Stromal cell of bone marrow (primary cell): Measurements from ENCODE around the gene IL17REL.
A peak's percentile ranks its signal among the peaks of the same experiment; 100 is the strongest.

Experiments
- DNase-seq: peaks from one replicate; pipeline ENCODE4 v3.0.0-alpha.2; 2012; ENCODE audit warnings: low read depth

Gene IL17REL

DNA sequence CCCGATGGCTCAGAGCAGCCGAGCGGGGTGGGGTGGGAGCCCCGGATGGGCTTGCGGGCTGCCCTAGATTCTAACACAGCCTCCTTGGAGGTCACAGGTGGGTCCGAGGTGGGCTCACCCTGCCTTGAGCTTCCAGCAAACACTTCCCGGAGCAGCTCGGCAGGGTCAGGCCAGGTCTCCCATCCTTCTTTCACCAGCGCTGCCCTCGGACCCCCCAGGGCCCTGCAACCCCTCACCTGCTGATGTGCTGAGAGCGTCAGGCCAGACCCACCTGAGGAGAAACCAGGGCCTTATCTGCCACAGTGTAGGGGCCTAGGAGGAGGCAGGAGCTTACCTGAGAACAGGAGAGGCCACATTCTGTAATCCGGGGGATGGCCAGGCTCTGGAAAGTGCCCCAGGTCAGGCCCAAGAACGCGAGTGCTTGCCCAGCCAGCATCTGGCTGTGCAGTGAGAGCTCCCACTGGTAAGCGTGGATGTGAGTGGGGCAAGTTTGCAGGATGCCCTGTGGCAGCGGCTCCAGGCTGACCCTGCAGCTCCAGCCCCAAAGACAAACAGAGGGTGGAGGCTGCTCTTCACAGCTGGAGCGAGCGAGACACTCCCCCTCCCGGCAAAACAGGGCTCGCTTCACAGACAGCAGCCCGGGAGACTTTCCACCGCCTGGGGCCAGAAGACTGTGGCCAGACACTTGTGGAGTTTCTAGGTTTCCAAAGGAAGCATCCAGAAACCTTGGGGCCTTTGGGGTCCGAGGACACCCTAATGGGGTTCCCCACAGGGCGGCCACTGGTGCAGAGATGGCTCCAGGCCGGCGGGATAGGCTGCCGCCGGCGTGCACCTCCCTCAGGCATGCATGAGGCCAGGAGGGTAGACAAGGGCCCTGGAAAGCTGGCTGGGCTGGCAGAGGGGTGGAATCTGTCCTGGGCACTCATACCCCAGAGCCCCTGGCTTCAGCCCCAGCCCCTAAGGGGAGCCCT is at the start of gene IL17REL:
Gene IL17REL (minus strand): TSS at position 555 of the 971 bp plus-strand sequence. CDS start 119 bp downstream, at position 436.
- peak; percentile 2 for DNase-seq

DNA sequence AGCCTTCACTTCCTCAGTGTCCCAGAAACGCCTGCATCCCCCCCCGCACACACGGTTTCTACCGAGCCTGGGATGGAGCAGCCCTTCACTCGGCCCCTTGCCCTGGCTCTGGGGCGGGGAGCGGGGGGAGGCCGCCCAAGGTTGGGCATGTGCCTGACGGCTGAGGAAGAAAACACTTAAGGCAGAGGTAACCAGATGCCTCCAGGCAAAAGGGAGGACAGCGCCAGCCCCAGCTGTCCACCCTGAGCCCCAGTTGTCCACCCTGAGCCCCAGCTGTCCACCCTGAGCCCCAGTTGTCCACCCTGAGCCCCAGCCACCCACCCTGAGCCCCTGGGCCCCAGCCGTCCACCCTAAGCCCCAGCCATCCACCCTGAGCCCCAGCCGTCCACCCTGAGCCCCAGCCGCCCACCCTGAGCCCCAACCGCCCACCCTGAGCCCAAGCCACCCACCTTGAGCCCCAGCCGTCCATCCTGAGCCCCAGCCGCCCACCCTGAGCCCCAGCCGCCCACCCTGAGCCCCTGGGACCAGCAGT is 49.3 kb upstream of the IL17REL start:
- DNase-seq: no peak

DNA sequence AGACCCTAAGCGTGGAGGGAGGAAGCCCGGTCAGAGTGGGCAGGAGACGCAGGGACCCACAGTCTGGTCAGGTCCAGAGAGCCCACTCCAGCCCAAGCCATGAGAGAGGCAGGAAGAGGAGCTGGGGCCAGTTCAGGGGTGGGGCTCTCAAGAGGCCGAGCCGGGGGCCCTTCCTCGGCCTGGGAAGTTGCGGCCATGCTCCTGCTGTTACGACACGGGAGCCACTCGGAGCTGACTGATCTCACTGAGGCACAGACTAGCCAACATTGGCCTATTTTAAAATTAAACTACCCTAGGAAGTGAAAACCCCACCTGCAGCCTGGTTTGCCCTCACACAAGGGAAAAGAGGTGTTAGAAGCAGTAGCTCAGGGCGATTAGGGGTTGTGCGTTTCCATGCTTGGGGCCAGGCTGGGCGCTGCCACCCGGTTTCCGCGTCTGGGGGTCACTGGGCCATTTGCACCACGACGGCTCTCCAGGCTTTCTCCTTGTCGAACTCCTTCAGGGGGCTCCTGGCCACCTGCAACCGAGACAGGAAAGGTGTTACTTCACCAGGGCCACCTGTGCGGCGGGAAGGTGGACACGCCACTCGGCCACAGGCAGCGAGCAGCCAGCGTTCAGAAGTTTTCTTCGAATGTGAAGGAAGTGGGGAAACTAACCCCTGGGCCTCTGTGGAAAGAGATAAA is 48.7 kb upstream of the IL17REL start:
- DNase-seq: no peak

DNA sequence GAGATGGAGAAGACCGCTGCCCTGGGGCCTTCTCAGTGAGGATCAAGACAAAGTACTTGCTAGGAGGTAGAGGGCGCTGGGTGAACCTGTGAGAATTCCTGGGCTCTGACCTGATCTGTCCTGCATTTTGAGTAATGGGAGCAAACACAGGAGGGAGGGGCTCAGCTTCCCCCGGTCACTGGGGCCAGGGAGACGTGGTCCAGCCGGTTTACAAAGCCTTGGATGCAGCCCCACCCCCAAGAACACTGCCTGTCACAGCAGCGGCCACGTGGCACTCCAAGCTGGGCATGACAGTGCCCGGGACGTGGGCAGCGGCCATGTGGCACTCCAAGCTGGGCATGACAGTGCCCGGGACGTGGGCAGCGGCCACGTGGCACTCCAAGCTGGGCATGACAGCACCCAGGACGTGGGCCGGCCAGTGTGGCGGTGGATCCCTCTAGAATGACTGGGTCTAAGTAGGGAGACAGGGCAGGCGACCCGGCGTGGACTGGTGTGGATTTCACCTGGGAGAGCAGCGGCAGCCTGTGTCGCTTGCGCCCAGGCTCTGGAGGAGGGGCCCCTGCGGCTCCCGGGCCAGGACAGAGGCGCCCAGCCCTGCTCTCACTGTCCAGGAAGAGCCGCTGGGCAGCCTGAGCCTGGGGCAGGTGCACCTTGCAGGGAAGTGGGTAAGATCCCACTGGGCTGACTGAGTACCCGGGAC is 48.0 kb upstream of the IL17REL start:
- DNase-seq: no peak

DNA sequence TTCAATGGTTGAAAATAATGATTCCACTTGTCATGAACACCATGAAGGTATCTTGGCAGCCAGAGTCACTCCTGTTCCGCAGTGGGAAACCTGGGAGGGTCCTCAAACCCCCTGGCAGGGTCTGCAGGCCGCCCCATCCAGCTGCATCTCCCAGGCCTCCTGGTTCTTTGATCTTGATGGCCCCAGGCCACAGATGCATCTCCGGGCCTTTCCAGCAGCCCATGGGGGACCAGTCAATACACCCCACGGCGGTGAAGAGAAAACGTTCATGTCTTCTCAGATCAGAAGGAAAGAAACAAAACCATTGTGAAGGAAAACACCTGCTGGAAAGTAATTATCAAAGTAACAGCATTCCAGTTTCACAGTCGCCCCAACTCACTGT is 47.3 kb upstream of the IL17REL start:
- no peak for DNase-seq

DNA sequence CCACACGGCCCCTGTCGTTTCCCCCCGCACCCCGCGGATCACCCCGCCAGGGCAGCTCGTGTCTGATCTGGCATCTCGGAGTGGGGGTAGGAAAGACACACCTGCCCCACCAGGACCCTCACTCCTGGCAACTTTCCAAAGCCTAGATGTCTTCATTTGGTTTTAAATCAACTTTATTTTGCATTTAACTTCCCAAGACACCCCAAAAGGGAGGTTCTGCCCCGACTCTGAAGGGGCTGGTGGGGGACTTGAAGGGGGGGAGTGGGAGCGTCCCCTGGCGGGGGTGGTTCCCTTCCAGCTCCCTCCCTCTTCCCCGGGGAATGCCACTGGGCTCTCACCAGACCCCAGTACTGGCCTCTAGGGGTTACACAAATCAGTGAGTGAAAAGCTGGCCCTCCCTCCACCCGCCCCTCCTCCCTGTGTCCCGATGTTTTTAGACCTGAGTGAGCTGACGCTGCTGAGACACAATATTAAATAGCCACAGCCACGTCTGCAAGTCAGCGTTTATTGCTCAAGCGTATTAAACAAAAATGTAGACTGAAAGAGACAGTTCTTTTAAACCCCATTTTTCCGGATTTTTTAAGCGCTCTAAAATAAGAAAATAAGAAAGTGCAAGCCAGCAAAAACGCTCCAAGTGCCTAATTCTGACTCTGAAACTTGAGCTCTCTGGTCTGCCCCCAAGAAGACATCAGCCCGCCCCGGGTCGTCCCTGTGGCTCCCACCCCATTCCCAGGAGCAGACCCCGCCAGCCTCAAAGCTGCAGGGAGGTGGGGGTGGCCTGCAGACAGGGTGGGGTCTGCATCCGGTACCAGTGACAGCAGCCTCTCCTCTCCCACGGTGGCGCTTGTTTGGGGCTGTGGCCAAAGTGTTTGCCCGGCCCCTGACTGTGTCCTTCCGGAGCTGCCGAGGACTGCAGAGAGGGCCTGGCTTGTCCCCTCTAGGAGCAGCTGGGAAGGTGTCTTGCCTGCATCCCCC is 46.6 kb upstream of the IL17REL start:
- DNase-seq: peak; percentile 4

DNA sequence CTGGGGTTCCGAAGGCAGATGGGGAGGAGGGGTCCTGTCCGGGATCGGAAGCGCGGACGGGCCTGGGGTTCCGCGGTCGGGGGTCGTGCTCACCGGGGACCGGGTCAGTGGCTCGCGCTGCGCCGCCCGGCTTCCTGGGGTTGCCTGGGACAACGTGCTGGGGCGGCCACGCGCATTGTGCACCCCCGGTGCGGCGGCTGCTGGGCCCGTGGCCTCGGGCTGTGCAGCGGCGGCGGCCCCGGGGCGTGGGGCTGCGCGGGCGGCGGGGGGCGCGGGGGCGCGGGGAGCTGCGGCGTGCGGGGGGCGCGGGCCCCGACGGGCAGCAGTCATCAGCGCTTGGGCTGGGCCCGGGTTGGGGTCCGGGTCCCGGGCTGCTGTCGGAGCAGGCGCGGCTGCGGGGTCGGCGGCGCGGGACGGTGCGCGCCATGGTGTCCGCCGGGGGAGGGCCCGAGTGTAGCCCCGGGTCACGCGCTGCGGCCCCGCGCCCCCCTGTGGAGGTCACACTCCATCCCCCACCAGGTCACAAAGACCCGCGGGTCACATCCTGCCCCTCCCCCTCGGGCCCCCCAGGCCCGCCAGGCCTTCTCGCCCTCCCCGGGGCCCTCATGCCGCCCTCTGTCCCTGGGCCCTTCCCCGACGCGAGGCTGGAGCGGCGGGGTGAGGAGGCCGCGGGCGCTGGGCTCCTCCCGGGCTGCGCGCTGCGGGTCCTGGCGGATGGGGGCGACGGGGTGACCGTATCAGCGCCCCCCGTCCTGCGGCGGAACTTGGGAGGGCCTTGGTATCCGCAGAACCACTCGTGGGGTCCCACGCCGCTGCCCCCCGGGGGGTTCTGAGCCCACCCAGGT is 45.7 kb upstream of the IL17REL start, which contains the start of gene TTLL8:
Gene TTLL8 (minus strand): TSS at position 238 of the 845 bp plus-strand sequence.
- no peak for DNase-seq

DNA sequence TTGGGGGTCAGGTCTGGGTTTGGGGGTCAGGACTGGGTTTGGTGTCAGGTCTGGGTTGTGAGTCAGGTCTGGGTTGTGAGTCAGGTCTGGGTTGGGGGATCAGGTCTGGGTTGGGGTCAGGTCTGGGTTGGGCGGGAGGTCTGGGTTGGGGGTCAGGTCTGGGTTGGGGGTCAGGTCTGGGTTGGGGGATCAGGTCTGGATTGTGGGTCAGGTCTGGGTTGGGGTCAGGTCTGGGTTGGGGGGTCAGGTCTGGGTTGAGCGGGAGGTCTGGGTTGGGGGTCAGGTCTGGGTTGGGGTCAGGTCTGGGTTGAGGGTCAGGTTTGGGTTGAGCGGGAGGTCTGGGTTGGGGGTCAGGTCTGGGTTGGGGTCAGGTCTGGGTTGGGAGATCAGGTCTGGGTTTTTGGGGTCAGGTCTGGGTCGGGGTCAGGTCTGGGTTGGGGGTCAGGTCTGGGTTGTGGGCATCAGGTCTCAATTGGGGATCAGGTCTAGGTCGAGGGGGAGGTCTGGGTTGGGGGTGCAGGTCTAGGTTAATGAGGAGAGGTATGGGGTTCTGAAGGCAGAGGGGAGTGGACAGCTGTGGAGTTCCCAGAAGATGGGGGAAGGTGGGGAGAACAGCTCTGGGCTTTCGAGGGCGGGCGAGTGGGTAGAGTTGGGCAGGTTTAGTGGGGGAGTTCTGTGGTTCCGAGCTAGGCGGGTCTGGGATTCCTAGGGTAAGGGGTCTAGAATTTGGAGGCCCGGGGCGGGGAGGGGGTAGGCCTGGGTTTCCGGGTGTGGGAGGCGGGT is 44.9 kb upstream of the IL17REL start:
- DNase-seq: no peak

DNA sequence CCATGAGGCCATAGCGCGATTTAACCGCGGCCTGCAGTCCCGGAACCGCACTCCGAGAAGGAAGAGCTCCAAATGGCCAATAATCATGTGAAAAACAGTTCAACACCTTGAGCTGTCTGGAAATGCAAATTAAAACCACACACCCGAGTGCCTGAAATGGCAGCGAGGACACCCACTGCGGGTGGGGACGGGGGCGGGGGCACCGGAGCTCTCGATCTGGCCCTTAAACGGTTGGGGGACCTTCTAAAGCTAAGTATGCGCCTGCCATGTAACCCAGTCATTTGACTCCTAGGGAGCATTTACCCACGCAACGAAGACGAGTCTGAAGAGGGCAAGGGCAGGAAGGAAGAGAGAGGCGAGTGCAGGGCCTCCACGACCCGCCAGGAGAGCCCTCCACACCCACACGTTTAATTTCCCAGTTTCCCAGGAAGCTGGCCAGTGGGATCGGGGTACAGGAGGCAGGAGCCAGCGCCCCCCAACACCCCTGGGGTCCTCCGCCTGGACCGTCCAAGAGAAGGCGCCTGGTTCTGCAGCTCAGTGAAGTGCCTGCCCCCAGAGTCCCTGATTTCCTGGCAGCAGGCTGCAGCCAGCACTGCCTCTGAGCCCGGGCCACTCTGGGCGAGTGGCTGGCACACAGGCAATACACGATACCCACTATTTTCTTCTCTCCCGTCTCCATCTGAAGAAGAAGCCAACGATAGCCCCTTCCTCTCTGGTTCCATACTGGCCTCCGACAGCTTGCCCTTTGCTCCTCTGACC is 43.8 kb upstream of the IL17REL start:
- no peak for DNase-seq

DNA sequence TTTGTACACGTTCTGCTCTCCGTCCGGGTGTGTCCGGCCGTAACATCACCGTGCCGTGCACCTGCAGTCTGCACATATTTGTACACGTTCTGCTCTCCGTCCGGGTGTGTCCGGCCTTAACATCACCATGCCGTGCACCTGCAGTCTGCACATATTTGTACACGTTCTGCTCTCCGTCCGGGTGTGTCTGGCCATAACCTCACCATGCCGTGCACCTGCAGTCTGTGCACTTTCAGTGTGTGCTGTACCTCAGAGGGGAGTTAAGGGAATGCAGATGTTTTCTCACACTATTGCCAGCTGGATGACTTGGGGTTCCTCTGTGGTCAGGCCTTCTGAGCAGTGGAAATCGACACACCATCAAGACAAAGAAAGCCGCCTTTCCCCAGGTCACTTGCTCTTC is 41.3 kb upstream of the IL17REL start:
- DNase-seq: no peak

DNA sequence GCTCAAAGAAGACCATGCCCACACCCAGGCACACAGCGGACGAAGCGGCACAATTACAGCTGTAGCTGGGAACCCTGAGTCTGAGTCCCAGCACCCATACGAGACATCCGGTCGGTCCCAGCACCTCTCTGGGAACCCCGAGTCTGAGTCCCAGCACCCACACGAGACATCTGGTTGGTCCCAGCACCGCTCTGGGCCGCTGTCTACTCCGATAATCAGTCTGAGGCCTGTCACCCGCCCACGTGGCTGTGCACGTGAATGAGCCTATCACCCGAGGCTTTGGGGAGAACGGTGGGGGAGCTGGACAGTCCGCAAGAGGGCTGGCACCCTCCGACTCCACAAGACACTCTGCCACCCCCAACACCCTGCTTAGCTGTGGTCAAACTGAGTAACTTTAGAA is 39.4 kb upstream of the IL17REL start:
- no peak for DNase-seq

DNA sequence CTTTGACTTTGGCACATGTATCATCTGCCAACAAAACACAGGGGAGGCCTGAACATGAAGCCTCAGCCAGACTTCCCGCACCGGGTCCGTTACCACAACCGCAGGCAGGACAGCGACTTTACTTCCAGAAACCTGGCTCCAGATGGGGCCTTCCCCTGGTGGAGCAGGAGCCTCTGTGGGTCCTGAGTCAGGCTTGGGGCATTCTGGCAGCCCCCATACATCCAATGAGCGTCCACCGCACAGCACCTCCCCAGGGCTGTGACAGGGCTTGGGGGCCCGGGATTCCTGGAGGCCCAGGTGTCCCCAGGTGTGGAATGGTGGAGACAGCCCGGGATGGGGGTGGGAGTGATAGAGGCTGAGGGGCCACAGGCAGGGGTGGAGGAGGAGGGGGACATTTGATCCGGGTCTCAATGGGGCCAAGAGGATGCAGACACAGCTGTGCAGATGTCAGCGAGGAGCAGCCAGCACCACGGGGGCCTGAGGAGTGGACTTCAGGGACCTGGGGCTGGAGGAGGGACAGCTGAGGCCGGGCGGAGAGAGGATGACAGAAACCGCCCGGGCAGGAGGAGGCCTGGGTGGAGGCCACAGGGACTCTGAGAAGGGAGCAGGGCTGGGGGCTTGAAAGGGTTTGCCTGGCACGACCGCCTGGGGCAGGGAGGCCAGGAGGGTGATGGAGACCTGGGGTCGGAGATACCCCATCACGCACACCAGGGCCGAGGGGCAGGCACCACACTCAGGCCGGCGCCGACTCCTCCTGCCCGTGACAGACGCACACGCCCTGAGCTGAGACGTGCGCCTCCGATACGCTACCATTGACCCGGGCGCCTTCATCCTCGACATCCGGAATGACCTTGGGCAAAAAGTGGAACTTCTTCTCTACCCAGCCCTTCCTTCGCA is 37.0 kb upstream of the IL17REL start:
- no peak for DNase-seq

DNA sequence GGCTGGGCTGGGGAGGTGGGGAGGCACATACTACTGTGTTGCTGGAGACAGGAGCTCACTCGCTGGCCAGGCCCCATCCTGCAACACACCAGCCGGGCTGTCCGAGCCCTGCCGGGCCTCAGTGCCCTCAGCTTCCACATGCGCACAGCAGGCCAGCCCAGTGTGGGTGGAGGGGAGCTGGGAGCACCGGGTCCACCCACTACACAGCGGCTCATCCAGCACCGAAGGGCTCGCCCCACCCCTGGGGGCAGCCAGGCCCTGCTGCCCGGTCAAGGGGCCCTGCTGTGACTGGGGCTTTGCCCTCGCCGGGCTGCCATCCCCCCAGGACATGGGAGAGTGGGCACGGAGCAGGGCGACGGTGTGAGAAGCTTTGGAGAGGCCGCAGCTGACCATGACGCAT is 36.3 kb upstream of the IL17REL start:
- no peak for DNase-seq

DNA sequence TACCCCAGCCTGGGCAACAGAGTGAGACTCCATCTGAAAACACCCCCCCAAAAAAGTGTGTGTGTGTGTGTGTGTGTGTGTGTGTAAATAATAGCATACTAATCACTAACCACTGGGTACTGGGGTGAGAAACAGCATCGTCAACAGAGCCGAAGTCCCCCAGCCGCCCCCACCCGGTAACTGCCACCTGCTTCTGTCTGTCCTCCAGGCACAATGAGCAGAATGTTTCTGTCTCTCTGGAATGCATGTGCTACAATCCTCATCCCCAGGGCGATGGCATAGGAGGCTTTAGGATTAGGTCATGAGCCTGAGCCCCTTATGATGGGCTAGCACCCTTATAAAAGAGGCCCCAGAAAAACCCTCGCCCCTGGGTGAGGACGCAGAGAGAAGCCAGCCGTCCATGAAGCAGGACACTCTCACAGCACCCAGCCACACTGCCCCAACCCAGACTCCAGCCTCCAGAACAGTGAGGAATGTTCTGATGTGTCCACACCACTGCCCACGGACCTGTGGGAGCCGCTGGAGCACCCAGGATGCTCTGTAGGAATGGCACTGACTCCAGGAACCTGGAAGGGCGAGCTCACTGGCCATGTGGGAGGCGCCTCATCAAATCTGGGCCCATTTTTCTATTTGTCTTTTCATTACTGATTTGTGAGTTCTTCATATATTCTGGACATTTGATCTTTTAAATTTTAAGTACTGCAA is 35.6 kb upstream of the IL17REL start:
- DNase-seq: no peak

DNA sequence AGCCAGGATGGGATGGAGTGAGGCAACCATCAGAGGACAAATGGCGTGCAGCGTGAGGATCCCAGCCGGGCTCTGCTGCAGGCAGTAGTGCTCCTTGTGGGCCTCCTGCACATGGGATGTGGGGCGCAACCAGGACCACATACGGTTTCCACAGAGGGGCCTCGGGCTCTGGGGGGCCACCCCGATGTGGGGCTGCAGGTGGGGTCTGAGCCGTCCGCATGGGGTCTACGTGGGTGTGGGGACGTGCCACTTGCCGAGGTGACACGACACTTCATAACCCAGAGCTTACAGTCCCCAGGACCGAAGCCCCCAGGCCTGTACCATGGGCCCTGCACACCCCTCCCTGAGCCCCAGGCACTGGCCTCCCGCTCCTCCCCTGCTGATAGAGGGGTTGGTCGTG is 34.8 kb upstream of the IL17REL start:
- no peak for DNase-seq

DNA sequence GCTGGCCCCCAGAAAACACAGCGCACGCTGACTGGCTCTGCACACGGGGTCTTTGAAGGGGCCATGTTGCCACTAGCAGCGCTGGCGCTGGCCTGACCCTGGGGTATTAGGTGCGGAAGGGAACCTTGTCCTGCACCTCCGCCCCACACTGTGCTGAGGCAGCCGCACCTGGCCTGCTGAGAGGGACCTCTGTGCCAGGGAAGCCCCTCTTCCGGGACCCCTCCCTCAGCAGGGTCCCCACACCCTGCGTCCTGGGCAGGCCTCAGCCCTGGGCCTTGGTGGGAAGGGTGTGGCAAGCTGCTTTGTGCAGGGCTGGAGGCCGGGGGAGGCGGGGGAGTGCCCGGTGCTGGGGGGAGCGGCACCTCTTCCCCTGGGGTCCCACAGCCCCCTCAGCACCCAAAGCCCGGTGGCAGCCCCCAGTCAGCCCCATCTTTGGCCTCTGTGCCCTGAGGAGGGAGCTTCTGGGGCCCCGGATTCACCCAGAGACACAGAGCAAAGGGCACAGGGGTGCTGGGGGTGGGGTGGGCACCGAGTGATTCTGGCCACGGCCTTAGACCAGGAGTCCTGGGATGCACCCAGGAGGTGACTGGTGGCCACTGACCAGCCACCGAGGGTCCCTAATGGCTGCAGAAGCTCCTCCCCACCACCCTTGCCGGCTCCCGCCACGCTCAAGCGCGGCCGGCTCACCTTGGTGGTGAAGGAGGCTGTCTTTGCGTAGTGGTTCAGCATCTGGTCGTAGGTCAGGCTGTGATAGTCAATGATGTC is 34.1 kb upstream of the IL17REL start:
- DNase-seq: no peak
